CD8-positive, alpha-beta memory T cell (primary cell): Measurements from ENCODE around the gene KRTAP9-7. TPM values are rescaled to one million over a fixed set of nuclear protein-coding genes. Genes with fewer than 3 reads are reported as not detected.

ENCODE experiments used
- CTCF ChIA-PET: fragments of 350-600 bp; sonication (Branson Sonifier 250); formaldehyde crosslinking; loops from one replicate; lab custom pipeline; 2021; ENCODE audit warnings: antibody characterized with exemption; lab: Charles Lee
- POLR2A ChIA-PET: fragments of 350-600 bp; sonication (Branson Sonifier 250); formaldehyde crosslinking; loops from one replicate; lab custom pipeline; 2021; ENCODE audit warnings: antibody characterized with exemption; lab: Charles Lee
- DNase-seq, 5 donors: peaks; one replicate each; pipeline versions ENCODE4 v3.0.0 to v3.0.0-alpha.2; 2020 to 2022; ENCODE audit warnings: mixed read lengths in 1 of 5
- H3K27ac ChIP-seq: one replicate; pipeline ENCODE4 v1.7.0; 2013; ENCODE audit warnings: low read depth, mild to moderate bottlenecking, low read length, moderate library complexity
- H3K27me3 ChIP-seq: 2 replicates; pipeline ENCODE4 v1.7.0; 2013; ENCODE audit warnings: low read length, mild to moderate bottlenecking; ENCODE audit not compliant: insufficient read depth, poor library complexity, severe bottlenecking
- H3K36me3 ChIP-seq: 2 replicates; pipeline ENCODE4 v1.7.0; 2013; ENCODE audit warnings: mild to moderate bottlenecking, low read length, moderate library complexity; ENCODE audit not compliant: insufficient read depth
- H3K4me1 ChIP-seq: 2 replicates; pipeline ENCODE4 v1.7.0; 2013; ENCODE audit warnings: mild to moderate bottlenecking, low read length, moderate library complexity; ENCODE audit not compliant: insufficient read depth
- H3K4me3 ChIP-seq: 2 replicates; pipeline ENCODE4 v1.7.0; 2013; ENCODE audit warnings: mild to moderate bottlenecking, low read length
- H3K9me3 ChIP-seq: 2 replicates; pipeline ENCODE4 v1.7.0; 2013; ENCODE audit warnings: mild to moderate bottlenecking, low read length
- H3K27ac Mint-ChIP-seq, 8 donors: one replicate each; pipeline ENCODE4 v1.8.0; 2020 to 2021; ENCODE audit warnings: mixed read lengths in 8 of 8, mild to moderate bottlenecking in 6 of 8, inconsistent platforms in 3 of 8, moderate library complexity in 3 of 8
- H3K27me3 Mint-ChIP-seq, 2 donors: one replicate each; pipeline ENCODE4 v1.8.0; 2020 to 2021; ENCODE audit warnings: mixed read lengths in 2 of 2, mild to moderate bottlenecking in 1 of 2, moderate library complexity in 1 of 2
- H3K36me3 Mint-ChIP-seq, 3 donors: one replicate each; pipeline ENCODE4 v1.8.0; 2020 to 2021; ENCODE audit warnings: mixed read lengths in 3 of 3, inconsistent platforms in 1 of 3, mild to moderate bottlenecking in 1 of 3
- H3K4me1 Mint-ChIP-seq, 3 donors: one replicate each; pipeline ENCODE4 v1.8.0; 2020 to 2021; ENCODE audit warnings: mixed read lengths in 3 of 3, inconsistent platforms in 1 of 3, mild to moderate bottlenecking in 1 of 3
- H3K4me3 Mint-ChIP-seq, 7 donors: one replicate each; pipeline ENCODE4 v1.8.0; 2020 to 2021; ENCODE audit warnings: mixed read lengths in 7 of 7, mild to moderate bottlenecking in 6 of 7, moderate library complexity in 4 of 7, inconsistent platforms in 2 of 7
- H3K9me3 Mint-ChIP-seq, 5 donors: one replicate each; pipeline ENCODE4 v1.8.0; 2020 to 2022; ENCODE audit warnings: mixed read lengths in 5 of 5, mild to moderate bottlenecking in 3 of 5, moderate library complexity in 2 of 5, inconsistent platforms in 1 of 5
- polyA plus RNA-seq: library from polyadenylated mRNA; unstranded; fragments of 300-500 nt; fragmentation: Illumina TruSeq; gene quantifications from one replicate; pipeline ENCODE4 v1.2.3, GENCODE V29; 2021
- total RNA-seq, 2 experiments: library from RNA; stranded (reverse); gene quantifications; one replicate each; pipeline ENCODE4 v1.2.3, GENCODE V29; 2021

Gene KRTAP9-7
- total and polyA plus RNA-seq, 3 experiments from 2014 or later: not detected

GRCh38 chr17:41325611-41326010 is 50.1 kb downstream of the KRTAP9-7 start:
- peak overlapping the region in 3 of 8 donors; percentile 42 to 81 (median 50) for H3K27ac Mint-ChIP-seq
- H3K4me1 ChIP-seq: peaks cover 52% of the 10 kb centered on the region
- peak overlapping the region in 1 of 7 donors; percentile 75 for H3K4me3 Mint-ChIP-seq
- peaks cover 45 to 74% (median 61%) of the 10 kb centered on the region in 3 donors for H3K4me1 Mint-ChIP-seq
- H3K36me3 Mint-ChIP-seq: no peaks in the 10 kb centered on the region
- H3K4me3 ChIP-seq: no peak overlapping the region
- ChIA-PET CTCF (interaction anchor here (1.2 kb wide), 1 partner anchor 340 kb away, joined by 3 read pairs; no protein-coding TSS in a partner anchor), POLR2A (no interaction called here)
- H3K27me3 Mint-ChIP-seq: no peaks in the 10 kb centered on the region
- no peak for DNase-seq
- H3K9me3 Mint-ChIP-seq: peaks cover 0 to 4% (median 0%) of the 10 kb centered on the region in 5 donors
- no peak overlapping the region for H3K27ac ChIP-seq
- no peaks in the 10 kb centered on the region for H3K36me3 ChIP-seq
- H3K9me3 ChIP-seq: peaks cover under 1% of the 10 kb centered on the region
- H3K27me3 ChIP-seq: no peaks in the 10 kb centered on the region

Other genes with a start within 250 kb of the KRTAP9-7 start
Only the 30 nearest of the 41 such genes appear.
- not detected for gene KRTAP4-7, start 191.5 kb upstream of the KRTAP9-7 start, total RNA-seq
- gene KRTAP4-7, start 191.5 kb upstream of the KRTAP9-7 start, polyA plus RNA-seq: not detected
- not detected for gene KRTAP4-8, start 177.6 kb upstream of the KRTAP9-7 start, total RNA-seq
- gene KRTAP4-8, start 177.6 kb upstream of the KRTAP9-7 start, polyA plus RNA-seq: not detected
- gene KRTAP4-16, start 173.5 kb upstream of the KRTAP9-7 start, total RNA-seq: not detected
- not detected for gene KRTAP4-16, start 173.5 kb upstream of the KRTAP9-7 start, polyA plus RNA-seq
- gene KRTAP4-9, start 170.3 kb upstream of the KRTAP9-7 start, total RNA-seq: not detected
- gene KRTAP4-9, start 170.3 kb upstream of the KRTAP9-7 start, polyA plus RNA-seq: not detected
- gene KRTAP4-11, start 157.3 kb upstream of the KRTAP9-7 start, total RNA-seq: not detected
- gene KRTAP4-11, start 157.3 kb upstream of the KRTAP9-7 start, polyA plus RNA-seq: not detected
- not detected for gene KRTAP4-12, start 151.5 kb upstream of the KRTAP9-7 start, total RNA-seq
- gene KRTAP4-12, start 151.5 kb upstream of the KRTAP9-7 start, polyA plus RNA-seq: not detected
- gene KRTAP4-6, start 135.2 kb upstream of the KRTAP9-7 start, total RNA-seq: not detected
- gene KRTAP4-6, start 135.2 kb upstream of the KRTAP9-7 start, polyA plus RNA-seq: 0.35 TPM
- gene KRTAP4-5, start 125.9 kb upstream of the KRTAP9-7 start, total RNA-seq: not detected
- gene KRTAP4-5, start 125.9 kb upstream of the KRTAP9-7 start, polyA plus RNA-seq: not detected
- gene KRTAP4-4, start 115.0 kb upstream of the KRTAP9-7 start, total RNA-seq: not detected
- not detected for gene KRTAP4-4, start 115.0 kb upstream of the KRTAP9-7 start, polyA plus RNA-seq
- gene KRTAP4-3, start 107.5 kb upstream of the KRTAP9-7 start, total RNA-seq: not detected
- gene KRTAP4-3, start 107.5 kb upstream of the KRTAP9-7 start, polyA plus RNA-seq: not detected
- gene KRTAP4-2, start 97.5 kb upstream of the KRTAP9-7 start, total RNA-seq: not detected
- not detected for gene KRTAP4-2, start 97.5 kb upstream of the KRTAP9-7 start, polyA plus RNA-seq
- gene KRTAP4-1, start 90.8 kb upstream of the KRTAP9-7 start, total RNA-seq: not detected
- not detected for gene KRTAP4-1, start 90.8 kb upstream of the KRTAP9-7 start, polyA plus RNA-seq
- gene KRTAP9-1, start 85.8 kb upstream of the KRTAP9-7 start, total RNA-seq: not detected
- not detected for gene KRTAP9-1, start 85.8 kb upstream of the KRTAP9-7 start, polyA plus RNA-seq
- gene KRTAP9-2, start 49.0 kb upstream of the KRTAP9-7 start, total RNA-seq: not detected
- gene KRTAP9-2, start 49.0 kb upstream of the KRTAP9-7 start, polyA plus RNA-seq: not detected
- gene KRTAP9-3, start 43.2 kb upstream of the KRTAP9-7 start, total RNA-seq: not detected
- gene KRTAP9-3, start 43.2 kb upstream of the KRTAP9-7 start, polyA plus RNA-seq: not detected
- not detected for gene KRTAP9-8, start 37.7 kb upstream of the KRTAP9-7 start, total RNA-seq
- not detected for gene KRTAP9-8, start 37.7 kb upstream of the KRTAP9-7 start, polyA plus RNA-seq
- not detected for gene KRTAP9-4, start 26.0 kb upstream of the KRTAP9-7 start, total RNA-seq
- not detected for gene KRTAP9-4, start 26.0 kb upstream of the KRTAP9-7 start, polyA plus RNA-seq
- gene KRTAP9-9, start 20.3 kb upstream of the KRTAP9-7 start, total RNA-seq: not detected
- gene KRTAP9-9, start 20.3 kb upstream of the KRTAP9-7 start, polyA plus RNA-seq: not detected
- gene KRTAP9-6, start 10.3 kb upstream of the KRTAP9-7 start, total RNA-seq: not detected
- gene KRTAP9-6, start 10.3 kb upstream of the KRTAP9-7 start, polyA plus RNA-seq: not detected
- not detected for gene KRTAP29-1, start 27.2 kb downstream of the KRTAP9-7 start, total RNA-seq
- gene KRTAP29-1, start 27.2 kb downstream of the KRTAP9-7 start, polyA plus RNA-seq: 0.22 TPM
- gene KRTAP16-1, start 33.6 kb downstream of the KRTAP9-7 start, total RNA-seq: not detected
- gene KRTAP16-1, start 33.6 kb downstream of the KRTAP9-7 start, polyA plus RNA-seq: 0.58 TPM
- gene KRTAP17-1, start 40.0 kb downstream of the KRTAP9-7 start, total RNA-seq: not detected
- not detected for gene KRTAP17-1, start 40.0 kb downstream of the KRTAP9-7 start, polyA plus RNA-seq
- gene KRT33A, start 75.1 kb downstream of the KRTAP9-7 start, total RNA-seq: not detected
- gene KRT33A, start 75.1 kb downstream of the KRTAP9-7 start, polyA plus RNA-seq: not detected
- not detected for gene KRT33B, start 94.1 kb downstream of the KRTAP9-7 start, total RNA-seq
- gene KRT33B, start 94.1 kb downstream of the KRTAP9-7 start, polyA plus RNA-seq: not detected
- gene KRT34, start 106.6 kb downstream of the KRTAP9-7 start, total RNA-seq: not detected
- gene KRT34, start 106.6 kb downstream of the KRTAP9-7 start, polyA plus RNA-seq: not detected
- not detected for gene KRT31, start 121.9 kb downstream of the KRTAP9-7 start, total RNA-seq
- gene KRT31, start 121.9 kb downstream of the KRTAP9-7 start, polyA plus RNA-seq: not detected
- not detected for gene KRT37, start 148.9 kb downstream of the KRTAP9-7 start, total RNA-seq
- not detected for gene KRT37, start 148.9 kb downstream of the KRTAP9-7 start, polyA plus RNA-seq
- not detected for gene KRT38, start 165.3 kb downstream of the KRTAP9-7 start, total RNA-seq
- not detected for gene KRT38, start 165.3 kb downstream of the KRTAP9-7 start, polyA plus RNA-seq
- gene KRT32, start 191.7 kb downstream of the KRTAP9-7 start, total RNA-seq: not detected
- not detected for gene KRT32, start 191.7 kb downstream of the KRTAP9-7 start, polyA plus RNA-seq
- gene KRT35, start 205.5 kb downstream of the KRTAP9-7 start, total RNA-seq: not detected
- gene KRT35, start 205.5 kb downstream of the KRTAP9-7 start, polyA plus RNA-seq: not detected